Keratinocyte (primary cell): ENCODE results near the gene DLG2.

Source experiments
- CTCF ChIP-seq, 3 experiments: IDR thresholded peaks in 1 of 3; conservative IDR thresholded peaks in 1 of 3; optimal IDR thresholded peaks in 1 of 3; 2 replicates in 2 of 3; 3 replicates in 1 of 3; pipeline versions ENCODE3 to v1.5.1; 2011; ENCODE audit warnings: low read length in 3 of 3, mild to moderate bottlenecking in 3 of 3, moderate library complexity in 2 of 3, control low read depth in 1 of 3, inconsistent platforms in 1 of 3; ENCODE audit not compliant: insufficient read depth in 2 of 3; ENCODE audit errors: extremely low read depth in 1 of 3
- EZH2 ChIP-seq: IDR thresholded peaks from one replicate; pipeline ENCODE4 v1.6.1; 2012; ENCODE audit warnings: inconsistent platforms, mild to moderate bottlenecking, low read length, moderate library complexity

GRCh38 chr11:84947970-84948580 lies 679.1 kb downstream of the DLG2 start:
- no peak for TF ChIP-seq CTCF (optimal IDR thresholded peaks at IDR 0.05 in 1 of 3, IDR thresholded peaks at IDR 0.05 in 1 of 3, conservative IDR thresholded peaks at IDR 0.05 in 1 of 3; ENCODE audit: extremely low read depth in 1 of 3, insufficient read depth in 2 of 3, low read length in 3 of 3)
- TF ChIP-seq EZH2 = no peak
